ENCODE results near the gene IL5RA. TPM values are rescaled to one million over a fixed set of nuclear protein-coding genes. Genes with fewer than 3 reads are reported as not detected.

Gene IL5RA
- total and polyA plus RNA-seq, 2 donors = 0.13 to 0.69 TPM

DNA sequence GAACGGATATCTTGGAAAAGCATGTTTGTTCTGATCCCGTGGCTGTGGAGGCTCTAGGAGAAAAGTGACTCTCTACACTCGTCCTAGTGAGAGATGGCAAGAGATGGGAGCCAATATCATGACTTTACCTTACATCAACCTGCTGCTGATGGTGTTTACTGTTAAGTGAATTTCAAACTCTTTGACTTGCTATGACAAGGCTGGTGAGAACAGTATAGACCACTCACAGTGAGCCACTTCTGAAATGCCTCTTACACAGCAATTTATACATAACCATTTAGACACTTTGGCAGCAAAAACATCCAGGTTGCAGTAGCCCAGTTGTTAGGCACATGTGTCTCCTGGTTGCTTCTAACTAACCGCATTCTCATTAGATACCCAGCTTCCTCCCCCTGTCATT, 43.3 kb downstream of the IL5RA start:
- no peaks in the 10 kb centered on the region for H3K36me3 ChIP-seq (ENCODE audit: insufficient read depth)
- no peaks in the 10 kb centered on the region for H3K4me1 ChIP-seq (ENCODE audit: insufficient read depth)
- 84% methylated on average over 4 of the region's 4 CpGs for WGBS
- no peak for DNase-seq (ENCODE audit: extremely low spot score)
- no peak overlapping the region for H3K27ac ChIP-seq (ENCODE audit: low read depth)
- no peak overlapping the region for H3K4me3 ChIP-seq (ENCODE audit: low read depth, low read length)

DNA sequence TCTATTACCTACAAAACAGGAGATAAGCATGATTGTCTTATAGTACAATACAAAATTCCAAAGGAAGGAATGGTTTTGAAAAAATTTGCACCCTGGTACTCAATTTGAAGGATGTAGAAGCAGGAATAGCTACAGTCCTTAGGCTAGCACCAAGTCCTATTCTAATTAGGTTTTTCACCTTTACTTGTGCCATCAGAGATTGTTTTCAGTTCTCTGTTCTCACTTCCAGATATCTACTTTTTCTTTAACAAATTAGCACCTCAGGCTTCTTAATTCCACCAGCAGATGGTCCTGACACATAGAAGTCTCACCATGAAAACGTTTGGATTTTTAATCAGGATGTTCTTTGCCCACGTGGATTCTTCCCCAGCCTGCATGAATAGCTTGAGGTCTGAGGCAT, 43.8 kb downstream of the IL5RA start:
- no peaks in the 10 kb centered on the region for H3K4me1 ChIP-seq (ENCODE audit: insufficient read depth)
- WGBS = 54% methylated on average over 2 of the region's 2 CpGs
- DNase-seq (ENCODE audit: extremely low spot score) = no peak
- H3K36me3 ChIP-seq (ENCODE audit: insufficient read depth) = no peaks in the 10 kb centered on the region
- H3K27ac ChIP-seq (ENCODE audit: low read depth) = no peak overlapping the region
- H3K4me3 ChIP-seq (ENCODE audit: low read depth, low read length) = no peak overlapping the region

DNA sequence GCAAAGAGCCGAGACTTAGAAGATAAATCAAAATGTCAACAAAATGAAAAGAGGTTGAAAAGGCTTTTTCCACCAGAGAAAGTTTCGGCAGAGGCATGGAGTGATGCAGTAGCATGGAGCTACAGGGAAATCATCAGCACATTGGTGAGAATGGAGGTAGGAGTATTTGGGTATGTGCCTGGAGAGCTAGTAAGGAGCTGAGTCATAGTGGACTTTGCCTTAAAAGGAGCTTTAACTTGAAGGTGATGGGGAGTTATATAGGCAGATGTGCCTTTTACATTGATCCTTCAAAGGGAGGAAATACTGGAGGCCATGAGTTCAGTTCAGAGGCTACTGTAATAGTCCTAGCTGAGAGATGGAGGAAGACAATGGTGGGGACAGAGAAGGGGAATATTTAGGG, 44.3 kb downstream of the IL5RA start:
- Histone ChIP-seq H3K4me1 (ENCODE audit: insufficient read depth) (no peaks in the 10 kb centered on the region), H3K36me3 (ENCODE audit: insufficient read depth) (no peaks in the 10 kb centered on the region), H3K4me3 (ENCODE audit: low read depth, low read length) (no peak overlapping the region), H3K27ac (ENCODE audit: low read depth) (no peak overlapping the region)
- WGBS = 85% methylated on average over 2 of the region's 2 CpGs
- DNase-seq (ENCODE audit: extremely low spot score) = no peak

DNA sequence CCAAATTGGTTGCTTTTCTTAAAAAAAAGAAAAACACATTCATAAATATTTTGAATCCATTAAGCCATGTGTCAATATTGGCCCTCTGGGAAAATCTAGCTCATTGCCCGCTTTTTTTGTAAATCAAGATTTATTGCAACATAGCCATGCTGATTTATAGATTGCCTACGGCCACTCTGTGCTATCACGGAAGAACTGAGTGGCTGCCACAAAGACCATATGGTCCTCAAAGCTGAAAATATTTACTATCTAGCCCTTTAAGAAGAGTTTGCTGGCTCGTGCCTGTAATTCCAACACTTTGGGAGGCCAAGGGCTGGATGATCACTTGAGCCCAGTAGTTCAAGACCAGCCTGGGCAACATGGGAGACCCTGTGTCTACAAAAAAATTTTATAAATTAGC, 45.9 kb downstream of the IL5RA start:
- WGBS = 49% methylated on average over 4 of the region's 4 CpGs
- no peak overlapping the region for H3K27ac ChIP-seq (ENCODE audit: low read depth)
- no peak overlapping the region for H3K4me3 ChIP-seq (ENCODE audit: low read depth, low read length)
- no peaks in the 10 kb centered on the region for H3K4me1 ChIP-seq (ENCODE audit: insufficient read depth)
- H3K36me3 ChIP-seq (ENCODE audit: insufficient read depth) = no peaks in the 10 kb centered on the region
- no peak for DNase-seq (ENCODE audit: extremely low spot score)

DNA sequence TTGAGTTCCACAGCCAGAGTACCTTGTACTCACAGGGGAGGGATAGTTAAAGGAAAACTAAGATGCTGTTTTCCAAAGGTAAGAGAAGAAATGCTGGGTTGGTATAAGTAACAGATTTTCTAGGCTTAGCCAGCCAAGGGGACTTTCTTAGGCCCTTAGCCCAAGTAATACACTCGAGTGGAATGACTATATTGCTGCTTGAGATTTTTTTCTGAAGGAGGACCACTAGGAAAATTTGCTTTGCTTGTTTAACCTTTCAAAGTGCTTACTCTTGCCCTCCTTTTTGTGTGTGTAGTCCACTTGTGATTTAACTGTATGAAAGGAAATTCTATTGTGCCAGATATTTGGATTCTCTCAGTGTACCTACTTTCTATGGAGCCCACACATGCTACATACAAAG, 50.5 kb downstream of the IL5RA start:
- WGBS = 80% methylated on average over 1 of the region's 1 CpG
- DNase-seq (ENCODE audit: extremely low spot score) = no peak
- Histone ChIP-seq H3K4me3 (ENCODE audit: low read depth, low read length) (no peak overlapping the region), H3K4me1 (ENCODE audit: insufficient read depth) (no peaks in the 10 kb centered on the region), H3K27ac (ENCODE audit: low read depth) (no peak overlapping the region), H3K36me3 (ENCODE audit: insufficient read depth) (no peaks in the 10 kb centered on the region)

DNA sequence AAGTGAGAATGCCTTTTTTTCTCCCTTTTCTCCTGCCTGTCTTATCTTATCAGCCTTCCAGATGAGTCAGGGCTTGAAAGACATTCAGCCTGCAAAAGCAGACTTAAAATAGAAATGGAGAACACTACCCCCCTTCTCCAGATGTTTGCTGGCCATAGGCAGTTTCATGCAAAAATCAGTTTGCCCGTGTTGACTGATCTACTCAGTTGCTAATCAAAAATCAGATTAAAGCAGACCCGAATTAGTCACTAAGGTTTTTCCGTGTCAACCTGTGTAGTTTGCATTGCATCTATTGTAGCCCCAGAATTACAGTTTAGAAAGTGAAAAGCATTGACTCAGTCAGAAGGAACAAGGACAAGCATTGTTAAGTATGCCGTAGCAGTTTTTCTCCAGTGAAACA, 56.2 kb downstream of the IL5RA start:
- Histone ChIP-seq H3K4me1 (ENCODE audit: insufficient read depth) (no peaks in the 10 kb centered on the region), H3K36me3 (ENCODE audit: insufficient read depth) (no peaks in the 10 kb centered on the region), H3K27ac (ENCODE audit: low read depth) (no peak overlapping the region), H3K4me3 (ENCODE audit: low read depth, low read length) (no peak overlapping the region)
- DNase-seq (ENCODE audit: extremely low spot score) = no peak
- 31% methylated on average over 4 of the region's 4 CpGs for WGBS

DNA sequence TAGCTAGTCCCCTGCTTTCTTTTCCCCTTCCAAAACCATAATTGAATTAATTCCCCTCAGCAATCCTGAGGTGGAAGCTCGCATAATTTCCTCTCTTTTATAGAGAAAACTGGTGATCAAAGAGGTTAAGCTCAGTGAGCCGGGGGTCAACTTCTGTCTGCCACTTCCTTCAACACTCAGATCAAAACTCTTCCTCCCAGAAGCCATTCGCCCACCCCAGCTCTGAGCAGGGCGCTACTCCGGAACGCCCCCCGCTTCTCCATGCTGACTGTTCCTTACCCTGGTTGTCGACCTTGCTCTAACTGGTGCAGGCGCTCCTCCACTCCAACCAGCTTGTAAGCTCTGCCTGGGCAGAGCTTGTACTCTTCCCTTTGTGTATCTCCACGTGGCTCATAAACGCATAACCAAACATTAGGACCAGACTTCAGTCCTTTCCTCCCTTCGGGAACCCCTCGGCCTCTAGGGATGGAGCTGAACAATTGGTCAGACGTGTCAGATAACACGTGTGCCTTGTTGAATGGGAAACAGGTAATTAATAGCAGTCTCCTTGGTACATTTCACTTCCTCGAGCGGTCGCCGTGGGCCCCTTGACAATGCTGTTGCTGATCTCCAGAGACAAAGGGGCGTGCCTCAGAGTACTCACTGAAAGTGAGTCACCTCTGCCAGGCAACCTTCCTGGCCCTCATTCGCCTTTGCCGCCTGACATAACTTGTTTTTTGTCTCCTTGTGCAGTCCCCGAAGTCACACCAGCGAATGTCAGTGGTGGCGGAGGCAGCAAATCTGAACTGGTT, 71.8 kb downstream of the IL5RA start:
- Histone ChIP-seq H3K36me3 (ENCODE audit: insufficient read depth) (no peaks in the 10 kb centered on the region), H3K27ac (ENCODE audit: low read depth) (no peak overlapping the region), H3K4me3 (ENCODE audit: low read depth, low read length) (no peak overlapping the region), H3K4me1 (ENCODE audit: insufficient read depth) (no peaks in the 10 kb centered on the region)
- DNase-seq (ENCODE audit: extremely low spot score) = no peak
- WGBS = 78% methylated on average over 25 of the region's 25 CpGs

DNA sequence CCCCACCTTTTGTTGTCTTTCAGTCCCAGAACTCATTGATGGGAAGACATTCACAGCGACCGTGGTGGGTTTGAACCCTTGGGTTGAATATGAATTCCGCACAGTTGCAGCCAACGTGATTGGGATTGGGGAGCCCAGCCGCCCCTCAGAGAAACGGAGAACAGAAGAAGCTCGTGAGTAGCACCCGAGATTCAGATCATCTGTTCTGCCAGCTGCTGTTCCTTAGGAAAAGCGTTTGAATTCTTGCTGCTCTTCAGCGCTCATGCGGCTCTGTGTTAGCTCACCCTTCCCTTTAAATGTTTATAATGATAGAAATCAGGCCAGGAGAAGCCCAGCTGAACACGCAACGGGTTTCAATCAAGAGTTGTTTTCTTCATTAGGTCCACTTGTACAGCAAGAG, 73.0 kb downstream of the IL5RA start:
- Histone ChIP-seq H3K4me3 (ENCODE audit: low read depth, low read length) (no peak overlapping the region), H3K36me3 (ENCODE audit: insufficient read depth) (no peaks in the 10 kb centered on the region), H3K27ac (ENCODE audit: low read depth) (no peak overlapping the region), H3K4me1 (ENCODE audit: insufficient read depth) (no peaks in the 10 kb centered on the region)
- WGBS = 83% methylated on average over 13 of the region's 13 CpGs
- DNase-seq (ENCODE audit: extremely low spot score) = no peak

DNA sequence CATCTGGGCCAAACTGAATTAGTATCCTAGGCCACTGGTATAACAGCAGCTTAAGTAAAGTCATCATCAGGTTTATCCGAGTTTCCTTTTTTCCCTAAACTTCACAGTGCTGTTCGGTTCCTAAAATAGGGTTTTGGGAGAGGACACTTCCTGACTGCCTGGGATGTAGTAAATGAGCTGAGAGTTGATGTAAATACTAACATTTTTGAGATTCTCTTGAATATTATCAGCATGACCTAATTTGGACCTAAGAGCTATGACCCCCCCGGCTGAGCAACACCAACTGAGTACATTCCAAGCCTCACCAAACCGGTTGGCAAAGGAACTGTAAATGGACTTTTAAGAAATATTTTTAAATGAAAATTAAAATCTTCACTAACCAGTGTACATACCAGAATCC, 78.8 kb downstream of the IL5RA start:
- H3K36me3 ChIP-seq (ENCODE audit: insufficient read depth) = no peaks in the 10 kb centered on the region
- 22% methylated on average over 4 of the region's 4 CpGs for WGBS
- H3K4me3 ChIP-seq (ENCODE audit: low read depth, low read length) = no peak overlapping the region
- no peaks in the 10 kb centered on the region for H3K4me1 ChIP-seq (ENCODE audit: insufficient read depth)
- H3K27ac ChIP-seq (ENCODE audit: low read depth) = no peak overlapping the region
- DNase-seq (ENCODE audit: extremely low spot score) = no peak

DNA sequence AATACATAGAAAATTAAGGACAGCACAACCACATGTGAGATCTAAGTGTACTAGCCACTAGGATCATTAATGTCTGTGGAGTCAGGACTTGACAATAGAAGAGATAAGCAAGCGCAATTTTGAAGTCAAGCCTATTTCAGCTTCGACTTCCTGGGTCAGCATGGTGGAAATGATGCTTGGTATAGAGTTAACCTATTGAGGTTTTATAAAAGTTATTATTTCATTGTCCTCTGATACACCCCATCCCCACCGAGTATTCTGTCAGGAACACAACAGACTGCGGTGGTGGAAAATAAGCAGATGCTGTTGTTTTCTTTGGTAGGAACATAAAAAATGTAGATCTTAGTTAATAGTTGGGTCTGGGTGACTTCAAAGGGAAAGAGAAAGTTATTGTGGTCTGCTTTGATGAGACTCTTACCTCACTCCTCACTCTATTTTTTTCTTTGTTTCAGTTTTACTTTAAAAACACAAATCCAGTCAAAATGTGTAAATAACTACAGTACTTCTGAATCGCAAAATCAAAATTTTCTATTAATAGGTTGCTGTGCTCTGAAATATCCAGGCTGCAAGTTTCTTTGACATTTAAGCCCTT, 82.1 kb downstream of the IL5RA start:
- Histone ChIP-seq H3K36me3 (ENCODE audit: insufficient read depth) (no peaks in the 10 kb centered on the region), H3K4me1 (ENCODE audit: insufficient read depth) (no peaks in the 10 kb centered on the region), H3K27ac (ENCODE audit: low read depth) (no peak overlapping the region), H3K4me3 (ENCODE audit: low read depth, low read length) (no peak overlapping the region)
- 63% methylated on average over 5 of the region's 5 CpGs for WGBS
- no peak for DNase-seq (ENCODE audit: extremely low spot score)

DNA sequence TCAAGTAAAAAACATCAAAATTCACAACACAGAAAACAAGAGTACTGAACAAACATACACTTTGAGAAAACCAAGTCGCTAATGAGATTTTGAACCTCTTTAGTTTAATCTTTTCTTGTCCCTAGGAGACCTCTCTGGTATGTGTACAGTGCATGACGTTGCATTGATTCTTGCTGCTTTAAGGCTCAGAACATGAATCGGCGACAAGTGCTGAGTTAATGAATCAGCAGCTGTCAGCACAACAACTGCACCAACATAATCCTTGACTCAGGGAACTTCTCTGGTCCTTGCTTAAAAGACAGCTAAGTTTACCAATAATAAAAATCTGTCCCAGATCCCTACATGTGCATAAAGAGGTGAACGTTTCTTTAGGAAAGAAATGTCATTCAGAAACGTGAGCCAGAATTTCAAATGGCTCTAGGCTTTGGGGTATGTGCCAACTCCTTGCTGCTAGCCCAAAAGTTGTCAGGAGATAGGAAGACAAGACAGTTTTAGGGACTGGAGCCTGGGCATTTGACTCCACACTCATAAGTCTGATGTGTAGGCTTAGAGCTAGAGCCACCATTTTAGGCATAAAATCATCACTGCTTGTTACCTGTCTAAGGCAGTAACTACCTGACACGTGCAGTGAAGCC, 86.9 kb downstream of the IL5RA start:
- Histone ChIP-seq H3K4me3 (ENCODE audit: low read depth, low read length) (no peak overlapping the region), H3K4me1 (ENCODE audit: insufficient read depth) (no peaks in the 10 kb centered on the region), H3K36me3 (ENCODE audit: insufficient read depth) (no peaks in the 10 kb centered on the region), H3K27ac (ENCODE audit: low read depth) (no peak overlapping the region)
- 57% methylated on average over 7 of the region's 7 CpGs for WGBS
- DNase-seq (ENCODE audit: extremely low spot score) = no peak

DNA sequence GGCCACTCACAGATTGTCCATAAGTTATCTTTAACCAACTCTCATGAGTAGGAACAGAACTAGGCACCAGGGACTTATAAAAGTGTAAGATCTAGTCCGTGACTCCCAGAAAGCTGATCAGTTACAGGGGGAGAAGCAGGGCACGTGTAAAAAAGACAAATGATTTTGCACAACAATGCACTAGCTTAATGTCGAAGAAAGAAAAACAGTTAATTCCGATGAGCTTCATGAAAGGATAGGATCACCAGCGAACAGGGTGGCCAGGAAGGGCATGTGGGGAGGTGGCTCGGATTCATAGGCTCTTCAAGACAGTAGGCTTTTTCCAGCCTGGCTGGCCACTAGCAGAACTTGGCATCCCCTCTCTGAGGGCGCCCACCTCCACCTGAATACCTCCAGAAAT, 90.0 kb downstream of the IL5RA start:
- Histone ChIP-seq H3K27ac (ENCODE audit: low read depth) (no peak overlapping the region), H3K36me3 (ENCODE audit: insufficient read depth) (no peaks in the 10 kb centered on the region), H3K4me3 (ENCODE audit: low read depth, low read length) (no peak overlapping the region), H3K4me1 (ENCODE audit: insufficient read depth) (no peaks in the 10 kb centered on the region)
- DNase-seq (ENCODE audit: extremely low spot score) = no peak
- WGBS = 91% methylated on average over 7 of the region's 7 CpGs

Measured in urinary bladder (tissue), 4 donors.